ENCODE results near the gene SH3RF1.
"Not testable (repeated sequence)": the region's sequence is repeated elsewhere in the genome, so short reads cannot be mapped to it uniquely, and the experiment has no call there.

SH3RF1 gene

GRCh38 chr4:169197206-169197605 is 73.5 kb downstream of the SH3RF1 start:
- DNase-seq = not testable (repeated sequence)

DNA sequence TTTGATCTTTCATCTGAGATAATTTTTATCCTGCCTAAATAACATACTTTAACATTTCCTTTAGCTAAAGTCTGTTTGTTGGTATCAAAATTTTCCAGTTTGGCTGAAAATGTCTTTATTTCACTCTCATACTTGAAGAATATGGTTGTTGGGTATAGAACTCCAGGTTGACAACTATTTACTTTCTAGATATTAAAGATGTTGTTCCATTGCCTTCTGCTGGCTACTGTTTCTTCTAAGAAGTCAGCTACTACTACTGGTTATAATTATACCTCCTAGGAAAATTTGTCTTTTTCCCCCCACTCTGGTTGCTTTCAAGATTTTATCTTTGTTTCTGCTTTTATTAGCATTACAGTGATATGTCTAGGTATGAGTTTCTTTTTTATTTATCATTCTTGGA is 75.7 kb downstream of the SH3RF1 start:
- no peak for DNase-seq

DNA sequence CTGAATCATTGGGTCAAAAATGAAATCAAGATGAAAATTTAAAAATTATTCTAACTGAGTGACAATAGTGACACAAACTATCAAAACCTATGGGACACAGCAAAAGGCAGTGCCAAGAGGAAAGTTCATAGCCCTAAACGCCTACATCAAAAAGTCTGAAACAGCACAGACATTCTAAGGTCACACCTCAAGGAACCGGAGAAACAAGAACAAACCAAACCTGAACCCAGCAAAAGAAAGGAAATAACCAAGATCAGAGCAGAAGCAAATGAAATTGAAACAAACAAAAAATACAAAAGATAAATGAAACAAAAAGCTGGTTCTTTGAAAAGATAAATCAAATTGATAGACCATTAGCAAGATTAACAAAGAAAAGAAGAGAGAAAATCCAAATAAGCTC is 80.8 kb downstream of the SH3RF1 start:
- not testable (repeated sequence) for DNase-seq

DNA sequence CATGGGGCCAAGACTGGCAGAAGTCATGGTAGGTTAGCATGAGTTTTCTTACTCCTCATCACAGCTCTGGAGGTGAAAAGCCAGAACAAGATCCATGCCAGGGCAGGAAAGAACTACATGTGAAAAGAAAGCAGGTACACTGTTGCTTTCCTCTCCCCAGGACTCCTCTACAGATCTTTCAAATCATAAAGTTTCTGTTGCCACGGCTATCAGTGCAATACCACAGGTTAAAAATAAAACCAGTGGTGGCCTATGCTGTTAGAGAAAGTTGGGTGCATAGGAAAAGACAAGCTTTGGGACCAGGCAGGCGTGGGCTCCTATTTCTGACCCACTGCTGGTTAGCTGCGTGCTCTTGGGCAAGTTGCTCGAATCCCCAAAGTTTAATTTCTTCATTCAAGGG is 81.4 kb downstream of the SH3RF1 start:
- no peak for DNase-seq

DNA sequence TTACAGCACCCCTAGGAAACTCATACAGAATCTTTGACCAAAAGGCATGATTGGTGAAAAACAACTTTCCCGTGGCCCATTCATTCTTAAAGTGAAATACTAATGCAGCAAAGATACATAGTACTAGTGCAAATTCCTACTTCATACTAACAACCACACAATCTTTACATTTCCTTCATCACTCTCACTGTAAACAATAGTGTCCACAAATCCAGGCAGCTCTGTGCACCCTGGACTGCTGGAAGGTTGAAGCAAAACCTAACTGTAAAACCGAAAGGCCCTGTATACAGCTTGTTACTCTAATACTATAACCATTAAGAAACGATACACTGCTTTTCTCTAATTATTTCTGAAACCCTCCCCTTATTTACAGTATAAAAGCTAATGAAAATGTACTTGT is 82.6 kb downstream of the SH3RF1 start:
- DNase-seq = no peak

- no peak for DNase-seq
Measured at GRCh38 chr4:169185133-169185956, 85.4 kb downstream of the SH3RF1 start.

GRCh38 chr4:169184686-169185085 is 86.1 kb downstream of the SH3RF1 start:
- DNase-seq = no peak

- no peak for DNase-seq
Measured at GRCh38 chr4:169184236-169184635, 86.5 kb downstream of the SH3RF1 start.

- no peak for DNase-seq
Measured at GRCh38 chr4:169183581-169183980, 87.2 kb downstream of the SH3RF1 start.

DNA sequence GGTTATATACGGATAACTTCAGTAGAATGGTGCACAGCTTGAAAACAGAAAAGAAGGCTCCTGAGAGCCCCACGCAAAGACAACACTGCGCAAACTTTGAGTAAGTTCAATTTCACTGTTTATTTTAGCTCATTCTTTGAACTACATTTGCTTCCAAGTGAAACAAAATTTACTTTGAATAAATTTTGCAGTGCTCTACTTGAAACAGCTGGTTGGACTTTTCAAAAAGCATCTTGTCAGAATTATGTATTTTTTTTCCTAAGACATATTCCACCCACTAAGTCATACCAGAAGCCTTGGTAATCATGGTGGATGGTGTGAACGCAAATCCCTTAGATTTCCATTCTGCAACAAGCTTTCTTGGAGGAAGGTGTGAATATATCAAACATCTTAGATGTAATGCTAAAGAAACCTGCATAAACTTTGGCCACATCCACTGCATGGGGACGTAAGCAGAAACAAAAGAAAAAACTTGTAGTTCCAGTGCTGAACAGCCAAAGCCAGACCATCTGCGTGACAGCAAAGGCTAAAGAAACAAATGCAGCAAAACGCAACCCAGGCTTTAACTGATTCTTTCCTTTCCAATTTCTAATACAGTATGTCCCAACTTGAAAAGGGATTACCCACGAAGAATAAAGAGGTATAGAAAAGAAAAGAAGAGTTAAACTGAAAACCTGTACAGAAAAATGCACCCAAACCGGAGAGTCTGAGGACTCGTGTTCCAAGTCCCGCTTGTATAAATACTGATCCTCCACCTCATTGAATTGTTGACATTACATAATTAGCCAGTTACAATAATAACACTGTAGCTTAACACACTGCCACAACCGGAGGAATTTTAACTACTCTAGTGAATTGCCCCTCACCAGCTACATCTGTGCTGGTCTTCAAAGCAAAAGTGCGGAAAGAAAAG is 90.9 kb downstream of the SH3RF1 start:
- DNase-seq = no peak

DNA sequence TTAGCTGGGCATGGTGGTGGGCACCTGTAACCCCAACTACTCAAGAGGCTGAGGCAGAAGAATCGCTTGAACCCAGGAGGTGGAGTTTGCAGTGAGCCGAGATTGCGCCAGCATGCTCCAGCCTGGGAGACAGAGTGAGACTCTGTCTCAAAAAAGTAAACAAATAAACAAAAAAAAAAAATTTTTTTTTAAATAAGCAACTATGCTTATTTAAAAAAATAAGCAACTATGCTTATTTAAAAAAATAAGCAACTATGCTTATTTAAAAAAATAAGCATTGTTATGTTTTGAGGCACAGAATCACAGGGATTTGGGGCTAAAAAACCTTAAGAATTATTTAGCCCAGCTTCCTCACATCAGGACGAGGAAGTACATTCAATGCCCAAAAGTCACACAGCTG is 92.7 kb downstream of the SH3RF1 start:
- not testable (repeated sequence) for DNase-seq

DNA sequence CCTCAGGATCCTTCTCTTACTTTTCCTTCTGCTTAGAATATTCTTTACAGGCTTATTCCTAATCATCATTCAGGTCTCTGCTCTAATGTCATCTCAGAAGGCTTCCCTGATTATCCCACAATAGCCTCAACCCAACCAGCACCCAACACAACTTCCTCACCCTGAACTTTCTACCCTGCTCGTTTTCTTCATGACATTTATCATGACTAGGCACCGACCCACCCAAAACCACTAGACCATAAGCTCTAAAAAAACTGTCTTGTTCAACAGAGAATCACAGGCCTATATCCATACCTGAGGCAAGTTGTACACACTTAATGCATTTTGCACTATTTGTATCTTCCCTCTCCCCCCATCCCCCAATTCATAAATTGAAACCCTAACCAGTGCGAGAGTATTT is 95.3 kb downstream of the SH3RF1 start:
- DNase-seq = no peak

DNA sequence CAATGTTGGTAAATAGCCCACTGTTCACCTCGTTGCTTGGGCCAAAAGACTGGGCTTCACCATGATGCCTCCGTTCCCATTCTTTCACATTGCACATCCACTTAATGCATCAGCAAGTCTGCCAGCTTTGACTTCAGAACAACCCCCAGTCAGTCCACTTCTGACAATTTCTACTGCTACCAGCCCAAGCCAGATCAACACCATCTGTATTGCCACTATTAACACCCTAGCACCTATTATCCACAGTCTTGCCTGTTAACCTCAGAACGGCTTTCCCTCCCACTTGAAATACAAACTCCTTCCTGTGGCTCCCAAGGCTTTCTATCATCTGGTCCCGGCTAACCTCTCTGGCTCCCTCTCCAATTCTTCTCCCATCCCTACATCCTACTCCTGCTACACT is 95.7 kb downstream of the SH3RF1 start:
- no peak for DNase-seq

DNA sequence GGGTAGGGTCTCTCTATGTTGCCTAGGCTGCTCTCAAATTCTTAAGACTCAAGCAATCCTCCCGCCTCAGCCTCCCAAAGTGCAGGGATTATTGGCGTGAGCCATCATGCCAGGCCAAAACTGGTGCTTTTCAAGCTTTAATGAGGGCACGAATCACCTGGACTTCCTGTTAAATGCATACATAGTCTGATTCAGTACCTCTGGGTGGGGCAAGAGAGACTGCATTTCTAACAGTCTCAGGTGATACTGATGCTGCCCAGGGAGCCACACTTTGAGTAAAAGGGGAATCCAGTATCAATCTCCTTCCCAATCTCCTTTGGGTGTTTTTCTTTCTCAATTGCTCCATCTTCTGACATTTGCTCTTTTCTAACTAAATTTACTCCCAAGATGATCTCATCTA is 96.5 kb downstream of the SH3RF1 start:
- no peak for DNase-seq

DNA sequence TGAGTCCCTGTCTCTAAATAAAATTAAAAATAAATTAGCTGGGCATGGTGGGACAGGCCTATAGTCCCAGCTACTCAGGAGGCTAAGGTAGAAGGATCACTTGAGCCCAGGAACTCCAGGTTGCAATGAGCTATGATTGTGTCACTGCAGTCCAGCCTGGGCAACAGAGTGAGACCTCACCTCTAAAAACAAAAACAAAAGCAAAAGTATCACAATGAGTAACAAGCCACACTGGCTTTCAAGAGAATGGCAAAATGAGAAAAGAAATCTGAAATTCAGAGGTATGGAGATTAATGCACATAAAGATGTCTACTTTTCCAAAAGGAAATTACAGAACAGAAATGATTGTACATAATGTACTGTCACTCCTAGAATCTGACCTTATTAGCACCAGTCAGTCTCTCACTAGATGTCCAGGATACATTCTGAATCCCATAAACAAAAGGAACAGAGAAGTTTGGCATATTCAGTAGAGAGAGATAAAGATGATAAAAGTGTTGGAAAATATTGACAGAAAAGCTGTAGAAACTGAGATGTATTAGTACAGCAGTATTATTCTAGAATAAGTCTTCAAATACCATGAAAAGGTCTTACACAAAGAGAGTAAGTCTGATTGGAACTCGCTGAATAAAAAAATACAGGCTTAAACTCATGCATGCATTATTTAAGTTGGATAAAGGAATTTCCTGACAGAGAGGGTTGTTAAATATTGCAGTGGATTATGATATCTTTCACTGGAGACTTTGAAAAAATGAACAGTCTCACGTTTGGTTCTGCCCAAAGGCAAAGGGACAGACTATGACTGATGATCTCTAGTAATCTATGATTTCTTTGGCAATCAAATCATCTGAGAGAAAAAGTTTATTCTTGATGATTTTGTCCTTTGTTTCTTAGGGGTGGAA is 102.5 kb downstream of the SH3RF1 start:
- no peak for DNase-seq

DNA sequence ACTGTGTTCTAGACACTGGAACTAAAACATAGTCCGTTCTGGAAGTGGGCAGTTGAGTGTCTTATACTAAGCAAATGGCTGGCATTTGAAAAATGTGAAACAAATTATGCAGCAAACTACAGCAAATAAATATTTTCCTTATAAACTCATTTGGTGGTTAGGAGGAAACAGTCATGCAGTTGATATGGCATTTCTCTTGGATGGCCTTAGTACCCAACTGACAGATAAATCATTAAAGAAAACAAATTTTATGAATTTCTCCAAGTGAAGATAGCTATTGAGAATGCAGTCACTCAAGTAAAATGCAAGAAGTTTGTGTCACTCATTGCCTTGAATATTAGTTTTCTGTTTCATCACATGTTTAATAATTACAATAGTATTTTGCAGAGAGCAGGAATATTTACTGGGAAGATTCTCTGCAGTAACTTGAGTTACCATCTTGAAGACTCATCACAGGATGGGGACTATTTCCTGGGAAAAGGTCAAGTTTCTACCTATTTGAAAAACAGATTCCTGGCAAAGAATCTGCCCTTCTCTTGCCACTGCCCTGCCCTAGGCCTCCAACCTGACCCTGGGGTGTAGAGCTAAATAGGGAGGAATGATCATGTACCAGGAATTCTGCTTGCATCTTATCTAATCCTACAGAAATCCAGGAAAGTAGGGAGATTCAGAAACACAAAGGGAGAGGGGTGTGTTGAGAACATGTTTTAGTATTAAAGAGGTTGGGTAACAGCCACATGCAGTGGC is 105.9 kb downstream of the SH3RF1 start:
- DNase-seq = no peak

GRCh38 chr4:169163947-169164668 is 106.6 kb downstream of the SH3RF1 start:
- no peak for DNase-seq

DNA sequence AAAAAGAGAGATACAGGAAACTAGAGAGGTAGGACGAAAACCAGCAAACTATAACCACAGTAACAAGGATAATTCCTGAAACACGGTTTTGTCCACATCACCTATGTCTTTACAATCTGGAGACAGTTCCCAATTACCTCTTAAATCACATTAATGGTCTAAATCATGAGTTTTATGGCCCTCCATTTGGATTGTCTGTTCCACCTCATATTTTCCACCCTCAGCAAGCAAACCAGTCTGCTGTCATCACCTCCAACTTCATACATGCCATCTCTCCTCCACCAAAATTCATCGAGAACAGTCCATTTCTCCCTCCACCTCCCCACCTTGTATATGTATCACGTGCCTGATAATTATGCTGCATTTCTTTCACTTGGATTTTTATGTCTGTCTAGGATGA is 107.3 kb downstream of the SH3RF1 start:
- DNase-seq = no peak

GRCh38 chr4:169160825-169161224 is 109.9 kb downstream of the SH3RF1 start:
- no peak for DNase-seq

- no peak for DNase-seq
Measured at GRCh38 chr4:169159624-169160171, 111.1 kb downstream of the SH3RF1 start.

DNA sequence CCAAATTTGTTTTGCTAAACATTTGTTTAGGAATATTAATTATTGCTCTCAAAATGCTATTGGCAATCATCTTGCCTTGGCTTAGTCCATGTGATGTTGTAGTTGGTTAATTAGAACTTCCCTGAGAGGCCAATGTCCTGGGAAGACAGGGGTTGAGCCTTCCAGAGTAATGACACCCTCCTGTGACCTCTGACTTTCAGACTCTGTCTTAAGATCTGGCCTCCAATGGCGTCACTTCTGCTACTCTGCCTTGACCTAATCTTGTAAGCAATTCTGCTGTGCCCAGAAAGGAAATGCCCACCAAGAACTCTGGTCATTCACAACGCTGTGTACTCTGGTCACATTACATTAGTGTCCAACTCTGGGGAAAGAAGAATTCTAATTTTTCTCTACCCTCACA is 111.9 kb downstream of the SH3RF1 start:
- no peak for DNase-seq

Measured in NCI-H2029 treated with DMSO at 0.1 percent for 48 hours (cell line).